Vagina (tissue), 2 donors: ENCODE results near the gene CHRM4.

Experiments
- CTCF ChIP-seq, 3 experiments: fragments of 450-650 bp in 2 of 3; fragments of 200-600 bp in 1 of 3; sonication (generic) in 1 of 3; IDR thresholded peaks; one replicate each; pipeline ENCODE4 v1.5.1; 2017 to 2019; ENCODE audit warnings: antibody characterized with exemption in 3 of 3, mild to moderate bottlenecking in 2 of 3, moderate library complexity in 2 of 3
- POLR2A ChIP-seq, 2 donors: fragments of 450-650 bp; IDR thresholded peaks; one replicate each; pipeline ENCODE4 v1.6.1; 2017; ENCODE audit warnings: antibody characterized with exemption in 2 of 2, mild to moderate bottlenecking in 2 of 2, moderate library complexity in 2 of 2

GRCh38 chr11:46356924-46357482 is 34.6 kb downstream of the CHRM4 start:
- TF ChIP-seq POLR2A (IDR thresholded peaks at IDR 0.05) (no peak), CTCF (IDR thresholded peaks at IDR 0.05) (no peak)
